ENCODE data around the gene ATP5F1C.

DNA sequence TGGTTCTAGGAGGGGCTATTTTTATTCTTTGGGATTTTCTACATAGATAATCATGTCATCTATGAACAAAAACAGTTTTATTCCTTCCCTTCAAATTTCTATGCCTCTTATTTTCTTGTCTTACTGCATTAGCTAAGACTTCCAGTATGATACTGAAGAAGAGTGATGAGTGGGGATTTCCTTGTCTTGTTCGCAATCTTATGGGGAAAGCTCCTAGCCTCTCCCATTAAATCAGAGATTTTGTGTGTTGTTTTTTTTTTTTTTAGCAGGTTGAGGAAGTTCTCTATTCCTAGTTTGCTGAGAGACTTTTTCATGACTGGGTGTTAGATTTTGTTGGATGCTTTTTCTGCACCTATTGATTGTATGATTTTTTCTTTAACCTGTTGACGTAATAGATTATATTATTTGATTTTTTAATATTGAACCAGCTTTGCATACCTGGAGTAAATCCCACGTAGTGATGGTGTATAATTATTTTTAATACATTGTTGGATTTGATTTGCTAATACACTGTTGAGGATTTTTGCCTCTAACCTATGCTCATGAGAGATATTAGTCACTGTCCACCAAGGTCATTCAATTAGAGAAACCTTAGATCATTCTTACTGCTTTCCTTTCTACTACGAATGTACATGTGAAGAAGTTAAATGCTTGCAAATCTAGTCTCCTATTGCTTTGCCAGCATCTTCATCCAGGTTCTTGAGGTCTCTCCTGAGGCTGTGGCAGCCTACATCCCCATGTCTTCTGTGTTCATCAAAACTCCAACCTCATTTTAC, 6.5 kb downstream of the ATP5F1C start:
- TF ChIP-seq, protein P1, sequence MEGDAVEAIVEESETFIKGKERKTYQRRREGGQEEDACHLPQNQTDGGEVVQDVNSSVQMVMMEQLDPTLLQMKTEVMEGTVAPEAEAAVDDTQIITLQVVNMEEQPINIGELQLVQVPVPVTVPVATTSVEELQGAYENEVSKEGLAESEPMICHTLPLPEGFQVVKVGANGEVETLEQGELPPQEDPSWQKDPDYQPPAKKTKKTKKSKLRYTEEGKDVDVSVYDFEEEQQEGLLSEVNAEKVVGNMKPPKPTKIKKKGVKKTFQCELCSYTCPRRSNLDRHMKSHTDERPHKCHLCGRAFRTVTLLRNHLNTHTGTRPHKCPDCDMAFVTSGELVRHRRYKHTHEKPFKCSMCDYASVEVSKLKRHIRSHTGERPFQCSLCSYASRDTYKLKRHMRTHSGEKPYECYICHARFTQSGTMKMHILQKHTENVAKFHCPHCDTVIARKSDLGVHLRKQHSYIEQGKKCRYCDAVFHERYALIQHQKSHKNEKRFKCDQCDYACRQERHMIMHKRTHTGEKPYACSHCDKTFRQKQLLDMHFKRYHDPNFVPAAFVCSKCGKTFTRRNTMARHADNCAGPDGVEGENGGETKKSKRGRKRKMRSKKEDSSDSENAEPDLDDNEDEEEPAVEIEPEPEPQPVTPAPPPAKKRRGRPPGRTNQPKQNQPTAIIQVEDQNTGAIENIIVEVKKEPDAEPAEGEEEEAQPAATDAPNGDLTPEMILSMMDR (IDR thresholded peaks at IDR 0.05), result no peak
- TF ChIP-seq POLR2AphosphoS5 (IDR thresholded peaks at IDR 0.05), result no peak

Measured in breast epithelium (tissue), 3 donors.